Measurements from ENCODE around the gene OTUD6A.

OTUD6A gene

GRCh38 chrX:70043685-70044084, 18.6 kb upstream of the OTUD6A start:
- no peak overlapping the region for H3K4me3 ChIP-seq (ENCODE audit: low read length)
- DNase-seq (ENCODE audit: low read depth, low spot score): no peak

- H3K4me3 ChIP-seq (ENCODE audit: low read length): no peak overlapping the region
- no peak for DNase-seq (ENCODE audit: low read depth, low spot score)
These were observed 17.6 kb upstream of the OTUD6A start for GRCh38 chrX:70044541-70045245.

- DNase-seq (ENCODE audit: low read depth, low spot score): no peak
- H3K4me3 ChIP-seq (ENCODE audit: low read length): no peak overlapping the region
These were observed 15.3 kb upstream of the OTUD6A start for GRCh38 chrX:70046978-70047377.

GRCh38 chrX:70049406-70049805, 12.9 kb upstream of the OTUD6A start:
- H3K4me3 ChIP-seq (ENCODE audit: low read length): no peak overlapping the region
- DNase-seq (ENCODE audit: low read depth, low spot score): no peak

GRCh38 chrX:70049925-70050324, 12.3 kb upstream of the OTUD6A start, which contains the start of gene AWAT2:
AWAT2 (minus strand) TSS chrX:70049938; CDS start chrX:70049932, 6 bp downstream.
- no peak for DNase-seq (ENCODE audit: low read depth, low spot score)
- H3K4me3 ChIP-seq (ENCODE audit: low read length): no peak within 1 kb of the TSS

GRCh38 chrX:70052895-70053615, 9.2 kb upstream of the OTUD6A start:
- no peak for DNase-seq (ENCODE audit: low read depth, low spot score)
- H3K4me3 ChIP-seq (ENCODE audit: low read length): no peak overlapping the region

- no peak for DNase-seq (ENCODE audit: low read depth, low spot score)
- no peak overlapping the region for H3K4me3 ChIP-seq (ENCODE audit: low read length)
These were observed 7.9 kb upstream of the OTUD6A start for GRCh38 chrX:70054391-70054790.

- no peak overlapping the region for H3K4me3 ChIP-seq (ENCODE audit: low read length)
- no peak for DNase-seq (ENCODE audit: low read depth, low spot score)
These were observed 799 bp downstream of the OTUD6A start for GRCh38 chrX:70062961-70063550.

GRCh38 chrX:70066646-70067045, 4.4 kb downstream of the OTUD6A start:
- H3K4me3 ChIP-seq (ENCODE audit: low read length): no peak overlapping the region
- DNase-seq (ENCODE audit: low read depth, low spot score): no peak

- no peak for DNase-seq (ENCODE audit: low read depth, low spot score)
These were observed 17.0 kb downstream of the OTUD6A start for GRCh38 chrX:70079297-70079696.

GRCh38 chrX:70079870-70080269, 17.6 kb downstream of the OTUD6A start:
- DNase-seq (ENCODE audit: low read depth, low spot score): no peak
- H3K4me3 ChIP-seq (ENCODE audit: low read length): no peak overlapping the region

More at GRCh38 chrX:70079297-70079696, 17.0 kb downstream of the OTUD6A start:
- H3K4me3 ChIP-seq (ENCODE audit: low read length): no peak overlapping the region

GRCh38 chrX:70082723-70083122, 20.5 kb downstream of the OTUD6A start:
- no peak for DNase-seq (ENCODE audit: low read depth, low spot score)
- H3K4me3 ChIP-seq (ENCODE audit: low read length): no peak overlapping the region

- no peak for DNase-seq (ENCODE audit: low read depth, low spot score)
- no peak overlapping the region for H3K4me3 ChIP-seq (ENCODE audit: low read length)
These were observed 22.5 kb downstream of the OTUD6A start for GRCh38 chrX:70084592-70085240.

GRCh38 chrX:70087857-70088630, 25.8 kb downstream of the OTUD6A start:
- DNase-seq (ENCODE audit: low read depth, low spot score): no peak
- no peak overlapping the region for H3K4me3 ChIP-seq (ENCODE audit: low read length)

GRCh38 chrX:70088751-70089150, 26.5 kb downstream of the OTUD6A start:
- no peak for DNase-seq (ENCODE audit: low read depth, low spot score)

GRCh38 chrX:70089604-70090297, 27.5 kb downstream of the OTUD6A start:
- DNase-seq (ENCODE audit: low read depth, low spot score): no peak

More at GRCh38 chrX:70088751-70089150, 26.5 kb downstream of the OTUD6A start:
- H3K4me3 ChIP-seq (ENCODE audit: low read length): no peak overlapping the region

GRCh38 chrX:70092247-70092646, 30.0 kb downstream of the OTUD6A start:
- DNase-seq (ENCODE audit: low read depth, low spot score): no peak
- no peak overlapping the region for H3K4me3 ChIP-seq (ENCODE audit: low read length)

More at GRCh38 chrX:70089604-70090297, 27.5 kb downstream of the OTUD6A start:
- H3K4me3 ChIP-seq (ENCODE audit: low read length): no peak overlapping the region

- no peak for DNase-seq (ENCODE audit: low read depth, low spot score)
These were observed 33.8 kb downstream of the OTUD6A start for GRCh38 chrX:70096052-70096451.

More at GRCh38 chrX:70096052-70096451, 33.8 kb downstream of the OTUD6A start:
- H3K4me3 ChIP-seq (ENCODE audit: low read length): no peak overlapping the region
